Measurements from ENCODE around the gene EPHA1.

DNA sequence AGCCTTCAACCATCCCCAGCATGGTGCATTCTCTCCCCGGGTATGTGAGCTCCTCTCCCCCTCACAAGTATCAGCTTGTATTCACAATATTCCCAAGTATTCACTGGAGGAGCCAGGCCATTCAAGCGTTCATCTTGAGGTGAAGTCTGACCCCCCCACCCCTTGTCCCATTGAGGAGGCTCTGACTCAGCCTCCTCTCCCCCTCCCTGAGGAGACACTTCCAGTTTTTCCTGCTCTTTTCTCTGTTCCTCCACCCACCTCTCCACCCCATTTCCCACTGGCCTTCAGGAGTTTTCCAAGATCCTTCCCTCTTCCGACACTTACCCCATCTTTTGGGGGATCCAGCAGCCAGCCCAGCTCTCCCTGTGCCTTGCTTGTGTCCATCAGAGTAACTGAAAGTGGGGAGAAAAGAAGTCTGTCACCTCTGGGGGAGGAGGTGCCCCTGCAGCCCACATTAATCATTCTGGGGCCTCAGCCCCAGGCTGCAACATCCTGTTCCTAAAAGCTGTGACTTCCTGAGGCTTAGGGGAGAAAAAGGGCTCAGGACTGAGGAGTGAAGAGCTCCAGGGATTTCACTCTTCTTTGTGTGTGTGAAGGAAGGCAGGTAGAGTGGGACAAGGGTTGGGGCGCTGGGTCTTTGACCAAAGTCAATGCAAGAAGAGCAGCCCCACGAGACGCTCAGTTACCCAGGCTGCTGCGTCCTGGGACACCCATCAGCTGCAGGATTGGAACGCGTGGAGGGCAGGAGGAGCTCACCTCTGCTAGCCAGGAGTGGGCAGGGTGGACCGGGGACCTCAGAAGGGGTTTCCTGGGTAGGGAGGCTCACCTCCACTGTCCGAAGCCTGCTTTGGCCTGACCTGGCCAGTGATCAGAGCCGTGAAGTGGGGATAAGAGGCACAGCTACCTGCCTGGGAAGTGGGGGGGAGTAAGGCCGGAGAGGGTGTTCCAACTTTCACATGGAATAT is 1.1 kb downstream of the EPHA1 start:
- TF ChIP-seq, protein P1, sequence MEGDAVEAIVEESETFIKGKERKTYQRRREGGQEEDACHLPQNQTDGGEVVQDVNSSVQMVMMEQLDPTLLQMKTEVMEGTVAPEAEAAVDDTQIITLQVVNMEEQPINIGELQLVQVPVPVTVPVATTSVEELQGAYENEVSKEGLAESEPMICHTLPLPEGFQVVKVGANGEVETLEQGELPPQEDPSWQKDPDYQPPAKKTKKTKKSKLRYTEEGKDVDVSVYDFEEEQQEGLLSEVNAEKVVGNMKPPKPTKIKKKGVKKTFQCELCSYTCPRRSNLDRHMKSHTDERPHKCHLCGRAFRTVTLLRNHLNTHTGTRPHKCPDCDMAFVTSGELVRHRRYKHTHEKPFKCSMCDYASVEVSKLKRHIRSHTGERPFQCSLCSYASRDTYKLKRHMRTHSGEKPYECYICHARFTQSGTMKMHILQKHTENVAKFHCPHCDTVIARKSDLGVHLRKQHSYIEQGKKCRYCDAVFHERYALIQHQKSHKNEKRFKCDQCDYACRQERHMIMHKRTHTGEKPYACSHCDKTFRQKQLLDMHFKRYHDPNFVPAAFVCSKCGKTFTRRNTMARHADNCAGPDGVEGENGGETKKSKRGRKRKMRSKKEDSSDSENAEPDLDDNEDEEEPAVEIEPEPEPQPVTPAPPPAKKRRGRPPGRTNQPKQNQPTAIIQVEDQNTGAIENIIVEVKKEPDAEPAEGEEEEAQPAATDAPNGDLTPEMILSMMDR (IDR thresholded peaks at IDR 0.05; ENCODE audit: insufficient read depth, low read depth, low read length): no peak
- no peak for TF ChIP-seq EZH2 (IDR thresholded peaks at IDR 0.05; ENCODE audit: insufficient read depth, low read length)

Measured in astrocyte (in vitro differentiated cells and primary cell).